ENCODE measurements around the gene SCNN1B.
A peak's percentile ranks its signal among the peaks of the same experiment; 100 is the strongest.
"Not testable (repeated sequence)": the region's sequence is repeated elsewhere in the genome, so short reads cannot be mapped to it uniquely, and the experiment has no call there.

Gene SCNN1B

DNA sequence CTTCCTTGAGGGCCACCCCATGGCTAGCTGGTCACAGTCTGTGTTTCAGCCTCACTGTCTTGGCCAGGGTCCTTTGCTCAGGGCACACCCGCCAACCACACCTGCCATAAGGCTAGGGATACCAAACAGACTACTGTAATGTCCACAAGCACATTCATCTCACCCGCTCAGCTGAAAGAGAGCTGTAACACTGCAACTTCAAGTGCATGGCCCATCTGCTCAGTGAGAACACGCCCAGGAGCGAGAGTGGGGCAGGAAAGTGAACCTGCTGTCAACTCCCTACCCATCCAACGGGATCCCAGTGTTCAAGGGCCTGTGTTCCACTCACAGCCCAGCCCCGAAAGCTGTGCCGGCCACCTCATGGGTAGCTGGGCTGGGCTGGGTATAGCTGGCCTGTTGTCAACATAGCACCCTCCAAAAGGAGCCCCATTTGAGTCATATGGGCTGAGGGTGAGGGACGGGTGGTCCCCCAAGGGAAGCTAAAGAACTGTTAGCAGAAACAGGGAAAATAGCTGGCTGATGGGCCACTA, 55.7 kb downstream of the SCNN1B start:
- no peak for DNase-seq

DNA sequence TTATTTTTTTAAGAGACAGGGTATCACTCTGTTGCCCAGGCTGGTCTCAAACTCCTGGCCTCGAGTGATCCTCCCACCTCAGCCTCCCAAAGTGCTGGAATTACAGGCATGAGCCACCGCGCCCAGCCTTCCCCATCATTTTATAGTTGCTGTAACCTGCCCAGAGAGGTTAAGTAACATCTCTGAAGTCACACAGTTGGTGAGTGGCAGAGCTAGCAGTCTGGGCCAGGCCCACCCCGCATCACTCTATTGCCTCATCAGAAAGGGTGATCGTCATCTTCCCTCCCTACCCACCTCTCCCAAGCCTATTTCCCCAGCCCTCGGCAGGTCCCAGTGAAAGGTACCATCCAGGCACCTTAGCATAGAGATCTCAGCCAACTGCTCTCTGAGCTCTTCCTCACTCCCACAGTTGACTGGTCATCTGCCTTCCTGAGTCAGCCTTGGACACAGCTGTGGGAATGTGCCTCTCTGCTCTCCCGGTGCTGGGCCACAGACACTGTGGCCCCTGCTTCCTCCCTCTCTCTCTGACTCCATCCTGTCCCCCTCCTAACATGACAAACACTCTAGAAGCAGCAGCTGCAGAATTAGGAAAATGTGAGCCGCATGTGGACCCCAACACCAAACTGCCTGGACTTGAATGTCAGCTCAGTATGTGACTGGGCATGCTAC, 57.1 kb downstream of the SCNN1B start:
- no peak for DNase-seq

DNA sequence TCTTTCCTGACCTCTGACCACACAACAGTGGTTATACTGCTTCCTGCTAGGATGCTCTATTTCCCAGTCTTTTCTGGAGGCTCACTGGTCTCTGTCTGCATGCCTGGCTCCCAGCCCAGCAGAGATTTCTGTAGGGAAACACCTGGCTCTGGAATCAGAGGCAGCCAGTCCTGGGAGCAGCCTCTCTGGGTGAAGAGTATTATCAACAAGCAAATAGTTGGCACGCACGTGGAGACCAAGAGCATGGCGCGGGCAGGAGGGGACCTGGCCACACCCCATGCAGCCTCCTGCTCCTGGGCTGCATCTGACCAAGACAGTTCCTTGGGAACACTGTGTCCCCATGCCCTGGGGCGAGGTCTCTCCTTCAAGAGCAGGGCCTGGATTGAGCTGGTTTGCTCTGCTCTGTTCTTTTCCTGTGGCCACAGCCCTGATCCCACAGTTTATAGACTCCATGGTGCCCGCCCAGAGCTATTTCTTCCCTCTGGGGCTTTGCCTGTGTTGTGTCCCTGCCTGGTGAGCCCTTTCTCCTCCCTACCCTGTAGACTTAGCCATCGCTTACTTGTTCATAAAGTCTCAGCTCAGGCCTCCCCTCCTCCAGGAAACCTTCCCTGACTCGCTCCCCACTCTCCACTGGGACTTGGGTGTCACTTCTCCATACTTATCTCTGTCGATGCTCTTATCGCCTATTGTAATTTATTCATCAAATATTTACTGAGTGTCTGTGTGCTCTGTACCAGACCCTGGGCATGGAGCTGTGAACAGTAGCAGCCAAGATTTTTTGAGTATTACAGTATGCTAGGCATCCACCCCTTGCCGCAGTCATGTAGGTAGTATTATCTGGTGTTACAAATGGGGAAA, 60.6 kb downstream of the SCNN1B start:
- DNase-seq: no peak

DNA sequence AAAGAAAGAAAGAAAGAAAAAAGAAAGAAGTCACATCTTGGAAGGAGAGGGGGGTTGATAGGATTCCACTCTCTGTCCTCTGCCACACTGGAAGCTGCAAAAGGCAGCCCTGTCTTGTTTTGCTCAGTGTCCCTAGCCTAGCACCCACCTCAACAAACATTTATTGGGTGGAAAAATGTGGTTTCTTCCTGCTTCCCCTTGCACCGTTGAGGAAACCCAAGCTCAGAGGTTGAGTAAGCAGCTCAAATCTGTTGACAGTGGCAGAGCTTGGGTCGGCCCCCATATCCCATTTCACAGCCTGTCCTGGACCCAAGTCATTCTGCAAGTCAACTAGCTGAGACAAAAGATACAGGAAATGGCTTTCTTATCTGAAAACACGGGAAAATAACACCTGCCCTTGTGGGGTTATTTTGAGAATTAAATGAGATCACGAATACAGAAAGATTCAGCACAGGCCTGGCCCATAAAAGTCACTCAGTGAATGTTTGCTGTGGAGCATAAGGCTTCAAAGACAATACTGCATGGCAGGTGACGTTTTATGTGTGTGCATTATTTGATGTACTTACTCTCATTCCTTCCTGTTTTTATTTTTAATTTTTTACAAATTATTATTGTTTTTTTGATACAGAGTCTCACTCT, 63.6 kb downstream of the SCNN1B start:
- DNase-seq: no peak

DNA sequence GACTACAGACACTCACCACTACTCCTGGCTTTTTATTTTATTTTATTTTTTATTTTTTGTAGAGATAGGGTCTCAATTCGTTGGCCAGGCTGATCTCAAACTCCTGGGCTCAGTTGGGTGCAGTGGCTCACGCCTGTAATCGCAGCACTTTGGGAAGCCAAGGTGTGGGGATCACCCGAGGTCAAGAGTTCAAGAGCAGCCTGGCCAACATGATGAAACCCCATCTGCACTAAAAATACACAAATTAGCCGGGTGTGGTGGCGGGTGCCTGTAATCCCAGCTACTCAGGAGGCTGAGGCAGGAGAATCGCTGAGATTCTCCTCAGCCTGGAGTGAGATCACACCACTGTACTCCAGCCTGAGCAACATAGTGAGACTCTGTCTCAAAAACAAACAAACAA, 64.2 kb downstream of the SCNN1B start:
- not testable (repeated sequence) for DNase-seq

DNA sequence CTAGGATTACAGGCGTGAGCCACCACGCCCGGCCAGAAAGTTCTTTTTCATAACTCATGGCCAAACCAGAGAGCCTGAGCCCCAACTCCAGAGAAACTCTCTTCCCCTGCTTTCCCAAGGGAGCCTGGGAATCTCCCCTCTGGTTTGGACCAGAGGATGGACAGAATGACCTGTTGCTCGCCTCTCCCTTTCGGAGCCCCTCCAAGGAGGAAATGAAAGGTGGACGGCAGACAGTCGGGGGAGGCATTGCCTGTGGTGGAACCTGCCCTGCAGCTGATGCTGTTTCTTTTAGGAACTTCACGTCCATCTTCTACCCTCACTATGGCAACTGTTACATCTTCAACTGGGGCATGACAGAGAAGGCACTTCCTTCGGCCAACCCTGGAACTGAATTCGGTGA, 65.5 kb downstream of the SCNN1B start:
- no peak for DNase-seq

DNA sequence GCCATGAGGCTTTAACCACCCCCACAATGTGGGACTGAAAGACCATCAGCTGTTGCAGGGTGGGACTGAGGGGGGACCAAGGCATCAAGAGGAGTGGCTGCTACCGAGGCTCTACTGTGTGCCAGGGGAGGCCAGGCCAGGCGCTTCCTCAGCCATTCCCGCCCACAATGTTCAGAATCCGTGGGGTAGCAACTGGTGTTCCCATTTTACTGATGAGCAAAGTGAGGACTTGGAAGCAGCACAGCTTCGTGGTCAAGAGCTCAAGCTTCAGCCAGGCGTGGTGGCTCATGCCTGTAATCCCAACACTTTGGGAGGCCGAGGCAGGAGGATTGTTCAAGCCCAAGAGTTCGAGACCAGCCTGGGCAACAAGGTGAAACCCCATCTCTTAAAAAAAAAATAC, 65.9 kb downstream of the SCNN1B start:
- no peak for DNase-seq

DNA sequence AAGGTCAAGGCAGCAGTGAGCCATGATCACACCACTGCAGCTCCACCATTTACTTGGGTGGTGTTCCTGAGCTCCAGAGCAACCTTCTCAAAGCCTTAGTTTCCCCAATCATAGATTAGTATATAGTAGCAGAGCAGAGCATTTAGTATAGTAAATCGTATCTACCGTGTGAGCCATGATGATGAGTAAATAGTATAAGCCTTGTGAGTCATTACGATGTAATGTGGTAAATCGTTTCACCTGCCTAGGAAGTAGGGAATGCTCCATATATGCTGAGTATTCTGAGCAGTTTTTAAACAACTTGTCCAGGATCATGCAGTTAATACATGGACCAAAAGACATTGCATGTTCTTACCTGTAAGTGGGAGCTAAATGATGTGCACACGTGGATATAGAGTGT, 66.4 kb downstream of the SCNN1B start:
- DNase-seq: no peak

DNA sequence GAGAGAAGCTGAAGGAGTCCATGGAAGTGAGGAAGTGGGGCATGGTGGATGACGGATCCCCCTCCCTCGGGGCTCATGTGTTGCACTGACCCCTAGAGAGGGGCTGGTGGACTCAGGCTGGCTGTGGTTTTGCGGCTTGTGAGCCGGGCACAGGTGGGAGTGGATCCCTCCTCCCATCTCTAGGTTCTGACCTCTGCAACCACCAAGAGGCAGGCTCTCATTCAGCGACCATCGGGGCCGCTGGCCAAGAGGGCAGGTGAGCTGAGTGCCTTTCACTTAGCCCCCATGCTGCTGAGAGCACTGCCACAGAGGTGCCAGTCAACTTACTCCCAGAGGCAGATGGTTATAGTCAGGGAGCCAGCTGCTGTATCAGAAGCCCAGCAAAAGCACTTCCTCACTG, 67.3 kb downstream of the SCNN1B start:
- no peak for DNase-seq

DNA sequence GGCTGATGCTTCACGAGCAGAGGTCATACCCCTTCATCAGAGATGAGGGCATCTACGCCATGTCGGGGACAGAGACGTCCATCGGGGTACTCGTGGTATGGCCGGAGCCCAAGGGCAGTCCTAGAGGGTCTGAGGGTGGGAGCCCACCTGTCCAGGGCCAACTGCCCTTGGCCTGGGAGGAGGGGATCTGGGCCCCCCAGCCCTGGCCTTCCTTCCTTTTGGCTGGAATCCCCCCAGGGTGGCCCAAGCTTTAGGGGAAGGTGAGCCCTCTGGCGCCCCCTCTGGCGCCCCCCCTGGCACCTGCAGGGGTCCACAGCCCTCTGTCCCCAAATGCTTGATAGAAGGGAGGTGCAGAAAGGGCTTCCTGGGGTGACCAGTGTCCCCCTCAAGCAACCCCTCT, 69.3 kb downstream of the SCNN1B start:
- DNase-seq: no peak

DNA sequence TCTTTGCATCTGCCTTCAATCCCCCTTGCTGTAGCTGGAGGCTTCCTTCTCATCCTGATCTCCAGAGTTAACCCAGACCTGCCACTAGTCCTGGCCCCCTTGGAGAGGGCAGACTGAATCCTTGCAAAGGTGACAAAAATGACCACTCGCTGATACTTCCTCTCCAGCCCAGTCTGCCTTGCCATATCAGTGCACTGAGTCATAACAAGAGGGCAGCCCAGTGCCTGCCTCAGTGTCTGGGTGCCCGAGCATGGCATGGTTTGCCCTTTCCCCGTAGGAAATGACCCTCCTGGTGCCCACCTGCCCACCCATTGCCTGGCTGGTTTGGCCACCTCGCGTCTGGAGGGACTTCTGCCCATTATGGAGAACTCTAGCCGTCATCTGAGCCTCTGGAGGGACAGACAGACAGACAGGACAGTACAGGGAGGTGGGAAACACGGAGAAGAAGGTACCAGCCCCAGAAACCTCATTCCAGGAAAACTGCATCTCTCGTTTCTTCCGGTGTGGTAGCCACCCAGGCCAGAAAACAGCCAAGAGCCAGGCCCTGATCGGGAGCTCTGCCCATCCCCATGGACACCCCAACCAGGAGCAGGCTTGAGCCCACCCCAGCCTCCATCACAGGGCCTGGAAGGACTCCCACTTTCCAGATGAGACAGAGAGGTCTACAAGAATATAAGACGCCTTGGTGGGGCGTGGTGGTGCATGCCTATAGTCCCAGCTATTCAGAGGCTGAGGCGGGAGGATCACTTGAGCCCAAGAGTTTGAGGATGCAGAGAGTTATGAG, 71.5 kb downstream of the SCNN1B start:
- DNase-seq: no peak

DNA sequence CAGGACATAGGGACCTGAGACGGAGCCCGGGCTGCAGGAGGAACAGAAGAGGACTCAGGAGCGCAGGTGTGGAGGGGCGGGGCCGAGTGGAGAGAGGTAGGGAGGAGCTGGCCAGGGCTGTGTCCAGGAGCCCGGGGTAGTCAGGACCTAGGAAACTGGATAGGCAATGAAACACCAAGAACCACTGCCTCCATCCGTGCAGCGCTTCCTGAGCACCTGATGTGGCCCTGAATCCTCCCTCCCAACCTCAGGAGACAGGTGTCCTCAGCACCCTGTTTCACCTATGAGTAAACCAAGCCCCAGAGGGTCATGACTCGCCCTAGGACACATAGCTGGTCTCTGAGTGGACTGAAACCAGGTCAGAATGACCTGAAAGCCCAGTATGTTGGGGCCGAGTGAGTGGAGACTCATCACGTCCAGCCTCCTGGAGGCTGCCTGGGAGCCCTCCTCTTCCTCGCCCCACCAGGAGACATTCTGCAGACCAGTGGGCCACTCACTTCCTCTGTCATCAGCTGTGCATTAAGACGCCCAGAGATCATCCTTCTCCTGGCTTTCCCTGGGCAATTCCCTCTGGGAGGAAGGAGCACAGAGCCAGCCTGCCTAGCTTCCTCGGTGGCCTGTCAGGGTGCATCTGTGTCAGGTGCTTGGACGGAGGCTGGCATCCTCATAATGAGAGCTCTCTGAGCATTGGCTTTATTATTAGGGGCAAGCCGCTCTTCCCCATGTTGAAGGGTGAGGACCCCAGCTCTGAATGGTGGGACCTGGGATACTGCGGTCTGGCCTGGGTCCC, 72.8 kb downstream of the SCNN1B start:
- peak; percentile 71 for DNase-seq

DNA sequence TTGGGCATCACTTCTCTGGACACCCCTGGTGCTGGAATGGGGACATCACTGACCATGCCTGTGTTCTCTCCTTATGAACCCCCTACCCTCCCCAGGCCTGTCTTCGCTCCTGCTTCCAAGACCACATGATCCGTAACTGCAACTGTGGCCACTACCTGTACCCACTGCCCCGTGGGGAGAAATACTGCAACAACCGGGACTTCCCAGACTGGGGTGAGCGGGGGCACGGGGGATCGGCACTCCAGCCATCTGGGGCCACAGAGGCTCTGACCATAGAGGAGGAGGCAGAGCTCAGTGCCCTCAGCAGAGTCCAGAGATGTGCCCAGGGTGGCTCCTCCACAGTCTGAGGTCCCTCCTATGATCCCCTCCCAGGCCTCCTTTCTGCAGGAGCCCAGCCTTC, 73.5 kb downstream of the SCNN1B start:
- DNase-seq: no peak

DNA sequence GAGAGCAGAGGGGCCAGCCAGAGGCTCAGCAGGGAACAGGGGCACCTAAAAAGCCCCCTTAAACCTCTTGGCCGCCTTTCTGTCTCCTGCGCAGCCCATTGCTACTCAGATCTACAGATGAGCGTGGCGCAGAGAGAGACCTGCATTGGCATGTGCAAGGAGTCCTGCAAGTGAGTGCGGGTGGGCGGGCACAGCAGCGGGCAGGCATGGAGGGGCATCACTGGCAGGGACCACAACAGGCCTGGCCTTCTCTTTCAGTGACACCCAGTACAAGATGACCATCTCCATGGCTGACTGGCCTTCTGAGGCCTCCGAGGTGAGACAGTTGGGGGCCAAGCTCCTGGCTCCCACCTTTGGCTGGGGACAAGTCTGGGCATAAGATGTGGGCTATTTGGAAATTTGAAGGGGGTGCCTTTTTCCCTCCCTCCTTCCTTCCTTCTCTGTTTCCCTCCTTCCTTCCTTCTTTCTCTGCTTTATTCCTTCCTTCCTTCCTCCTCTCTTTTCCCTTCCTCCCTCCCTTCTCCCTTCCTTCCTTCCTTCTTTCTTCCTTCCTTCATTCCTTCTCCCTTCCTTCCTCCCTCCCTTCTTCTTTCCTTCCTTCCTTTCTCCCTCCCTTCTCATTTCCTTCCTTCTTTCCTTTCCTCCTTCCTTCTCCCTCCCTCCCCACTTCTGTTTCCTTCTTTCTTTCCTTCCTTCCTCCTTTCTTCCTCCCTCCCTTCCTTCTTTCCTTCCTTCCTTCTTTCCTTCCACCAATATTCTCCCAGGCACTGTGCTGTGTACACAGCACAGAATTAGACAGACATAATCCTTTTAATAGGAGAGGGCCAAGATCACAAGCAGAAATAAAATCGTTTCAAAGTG, 75.2 kb downstream of the SCNN1B start:
- DNase-seq: no peak

DNA sequence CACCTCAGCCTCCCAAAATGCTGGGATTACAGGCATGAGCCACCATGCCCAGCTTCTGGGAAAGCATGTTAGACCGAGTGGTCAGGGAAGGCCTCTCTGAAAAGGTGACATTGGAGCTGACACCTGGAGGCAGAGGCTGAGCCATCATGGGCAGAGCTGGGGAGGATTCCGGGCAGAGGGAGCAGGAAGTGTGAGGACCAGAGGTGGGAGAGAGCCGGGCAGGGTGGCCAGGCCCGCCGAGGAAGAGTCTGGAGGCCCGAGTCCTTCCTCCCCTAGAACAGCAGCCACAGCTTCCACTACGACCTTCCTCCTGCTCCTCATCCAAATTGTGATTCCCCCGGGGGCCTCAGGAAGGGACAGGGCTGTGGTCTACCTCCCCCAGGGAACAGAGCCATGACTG, 76.2 kb downstream of the SCNN1B start:
- DNase-seq: no peak

DNA sequence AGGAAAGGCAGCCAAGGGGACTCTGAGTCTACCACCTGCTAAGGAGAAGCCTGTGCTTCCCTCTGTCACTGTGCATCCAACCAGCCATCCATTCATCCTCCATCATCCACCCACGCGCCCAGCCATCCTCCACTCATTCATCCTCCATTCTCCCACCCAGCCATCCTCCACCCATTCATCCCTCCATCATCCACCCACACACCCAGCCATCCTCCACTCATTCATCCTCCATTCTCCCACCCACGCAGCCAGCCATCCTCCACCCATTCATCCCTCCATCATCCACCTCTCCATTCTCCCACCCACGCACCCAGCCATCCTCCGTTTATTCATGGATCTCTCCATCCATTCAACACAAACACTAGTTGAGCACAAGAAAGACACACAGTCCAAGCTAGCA, 76.8 kb downstream of the SCNN1B start:
- no peak for DNase-seq

DNA sequence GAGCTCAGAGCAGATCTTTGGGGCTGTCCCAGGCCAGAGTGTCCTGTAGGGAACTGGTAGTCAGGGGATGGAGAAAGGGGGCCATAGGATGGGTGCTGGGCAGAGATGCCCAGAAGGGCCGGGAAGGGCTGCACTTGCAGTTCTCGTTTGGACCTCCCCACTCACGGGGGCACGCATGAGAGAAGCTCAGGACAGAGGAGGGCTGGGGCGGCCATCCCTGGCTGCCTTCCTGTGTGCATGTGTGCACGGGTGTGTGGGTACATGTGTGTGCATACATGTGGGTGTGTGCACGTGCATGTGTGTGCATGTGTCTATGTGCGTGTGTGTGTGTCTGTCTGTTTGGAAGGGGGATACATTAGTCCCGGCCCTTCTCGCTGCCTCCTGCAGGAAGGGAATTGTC, 77.6 kb downstream of the SCNN1B start:
- DNase-seq: no peak

DNA sequence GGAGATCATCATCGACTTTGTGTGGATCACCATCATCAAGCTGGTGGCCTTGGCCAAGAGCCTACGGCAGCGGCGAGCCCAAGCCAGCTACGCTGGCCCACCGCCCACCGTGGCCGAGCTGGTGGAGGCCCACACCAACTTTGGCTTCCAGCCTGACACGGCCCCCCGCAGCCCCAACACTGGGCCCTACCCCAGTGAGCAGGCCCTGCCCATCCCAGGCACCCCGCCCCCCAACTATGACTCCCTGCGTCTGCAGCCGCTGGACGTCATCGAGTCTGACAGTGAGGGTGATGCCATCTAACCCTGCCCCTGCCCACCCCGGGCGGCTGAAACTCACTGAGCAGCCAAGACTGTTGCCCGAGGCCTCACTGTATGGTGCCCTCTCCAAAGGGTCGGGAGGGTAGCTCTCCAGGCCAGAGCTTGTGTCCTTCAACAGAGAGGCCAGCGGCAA, 78.4 kb downstream of the SCNN1B start:
- DNase-seq: no peak

DNA sequence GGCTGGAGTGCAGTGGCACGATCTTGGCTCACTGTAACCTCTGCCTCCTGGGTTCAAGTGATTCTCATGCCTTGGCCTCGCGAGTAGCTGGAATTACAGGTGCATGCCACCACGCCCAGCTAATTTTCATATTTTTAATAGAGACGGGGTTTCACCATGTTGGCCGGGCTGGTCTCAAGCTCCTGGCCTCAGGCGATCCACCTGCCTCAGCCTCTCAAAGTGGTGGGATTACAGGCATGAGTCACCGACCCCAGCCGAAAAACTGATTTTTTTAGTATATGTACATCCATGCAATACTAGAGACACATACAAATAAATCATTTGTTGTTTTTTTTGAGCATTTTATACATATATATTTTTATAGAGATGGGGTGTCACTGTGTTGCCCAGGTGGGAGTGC, 79.6 kb downstream of the SCNN1B start:
- not testable (repeated sequence) for DNase-seq

DNA sequence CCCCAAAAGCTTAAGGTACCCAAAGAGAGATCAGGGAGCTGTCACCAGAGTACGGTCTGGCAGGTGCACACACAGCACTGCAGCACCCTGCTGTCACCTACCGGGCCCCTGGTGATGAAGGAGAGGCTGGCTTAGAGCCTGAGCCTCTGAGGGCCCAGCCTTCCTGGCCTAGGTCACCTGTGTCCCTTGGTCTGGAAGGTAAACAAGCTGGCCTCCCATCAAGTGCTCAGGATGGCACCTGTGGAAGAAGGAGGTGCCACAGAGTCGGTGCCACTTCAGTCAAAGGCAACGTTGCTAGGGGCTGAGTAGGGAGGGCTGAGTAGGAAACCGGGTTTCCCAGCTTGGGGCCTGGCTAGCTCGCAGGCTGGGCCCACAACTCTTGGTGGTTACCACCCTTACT, 80.2 kb downstream of the SCNN1B start:
- no peak for DNase-seq

DNA sequence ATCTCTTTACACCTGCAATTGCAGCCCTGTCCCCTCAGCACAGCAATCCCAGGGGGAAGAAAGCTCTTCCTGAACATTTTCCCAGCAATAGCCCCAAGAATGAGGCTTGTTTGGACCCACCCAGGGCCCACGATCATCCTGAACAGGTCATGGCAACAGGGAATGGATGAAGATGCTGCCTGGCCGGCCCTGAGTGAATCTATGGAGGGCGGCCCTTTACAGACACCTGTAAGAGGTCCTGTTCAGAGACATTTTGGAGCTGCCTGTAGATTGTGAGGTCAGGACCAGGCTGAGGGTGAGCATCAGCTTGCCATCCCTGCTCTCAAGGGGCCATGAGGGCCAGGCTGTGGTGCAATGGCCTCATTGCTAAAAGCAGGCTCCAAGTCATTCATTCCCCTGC, 81.8 kb downstream of the SCNN1B start:
- no peak for DNase-seq
